K562 (cell line): ENCODE results near the gene ZCCHC24.

Experiments
- FOS ChIP-seq: IDR thresholded peaks from 3 replicates; pipeline ENCODE4 v1.6.1; 2011; ENCODE audit not compliant: insufficient read length; ENCODE audit errors: extremely low read depth
- MEIS2 ChIP-seq: fragments of 450-650 bp; IDR thresholded peaks from 2 replicates; pipeline ENCODE4 v1.6.1; 2014; ENCODE audit warnings: mild to moderate bottlenecking; ENCODE audit not compliant: partially characterized antibody
- ZNF584 ChIP-seq: fragments of 200-800 bp; sonication (Bioruptor generic); IDR thresholded peaks from 2 replicates; pipeline ENCODE4 v1.6.1; 2016; ENCODE audit warnings: low read depth, mild to moderate bottlenecking, missing genetic modification characterization, missing compliant biosample characterization
- TF ChIP-seq, protein P1 (sequence below): sonication (generic); formaldehyde crosslinking; IDR thresholded peaks from 2 replicates; pipeline ENCODE4 v1.9.0; 2022; ENCODE audit warnings: mild to moderate bottlenecking, missing genetic modification reagents

DNA sequence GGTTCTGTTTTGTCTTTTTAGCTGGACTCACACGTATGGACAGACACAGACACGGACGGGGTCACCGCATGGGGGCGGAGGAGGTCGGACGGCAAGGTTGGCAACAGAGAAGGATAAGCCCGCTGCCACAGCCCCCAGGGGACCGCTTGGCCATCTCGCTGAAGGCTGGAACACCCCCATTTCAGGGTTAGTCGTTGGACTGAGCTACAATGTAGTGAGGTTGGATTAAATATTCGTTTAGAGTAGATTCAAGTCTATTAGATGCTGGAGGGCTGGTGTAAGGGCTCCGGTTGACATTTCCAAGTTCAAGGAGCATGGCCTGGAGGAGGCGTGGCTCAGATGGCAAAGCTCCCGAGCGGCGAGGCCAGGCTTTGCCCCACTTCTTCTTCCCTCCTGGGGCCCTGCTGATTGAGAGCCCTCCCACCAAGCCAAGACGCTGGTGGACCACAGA lies 62.9 kb downstream of the ZCCHC24 start:
- TF ChIP-seq MEIS2 (no peak), ZNF584 (CRISPR knock-in tag) (no peak), FOS (no peak)
- TF ChIP-seq, protein P1, sequence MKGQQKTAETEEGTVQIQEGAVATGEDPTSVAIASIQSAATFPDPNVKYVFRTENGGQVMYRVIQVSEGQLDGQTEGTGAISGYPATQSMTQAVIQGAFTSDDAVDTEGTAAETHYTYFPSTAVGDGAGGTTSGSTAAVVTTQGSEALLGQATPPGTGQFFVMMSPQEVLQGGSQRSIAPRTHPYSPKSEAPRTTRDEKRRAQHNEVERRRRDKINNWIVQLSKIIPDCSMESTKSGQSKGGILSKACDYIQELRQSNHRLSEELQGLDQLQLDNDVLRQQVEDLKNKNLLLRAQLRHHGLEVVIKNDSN (CRISPR knock-in tag) = no peak
